ENCODE measurements around the gene P4HA2. TPM values are rescaled to one million over a fixed set of nuclear protein-coding genes. Genes with fewer than 3 reads are reported as not detected.
A peak's percentile ranks its signal among the peaks of the same experiment; 100 is the strongest.

Gene P4HA2
- total RNA-seq, 1 donor from 2014 or later, result 75.7 TPM

GRCh38 chr5:132238901-132239500 lies 11.3 kb upstream of the P4HA2 start:
- Histone ChIP-seq H3K27me3 (ENCODE audit: low read depth) (no peaks in the 10 kb centered on the region), H3K27ac (no peak overlapping the region), H3K4me1 (no peaks in the 10 kb centered on the region), H3K4me3 (no peak overlapping the region), H3K9me3 (no peaks in the 10 kb centered on the region), H3K36me3 (no peaks in the 10 kb centered on the region)
- DNase-seq (no peak), ATAC-seq (no peak)
- TF ChIP-seq, protein P1, sequence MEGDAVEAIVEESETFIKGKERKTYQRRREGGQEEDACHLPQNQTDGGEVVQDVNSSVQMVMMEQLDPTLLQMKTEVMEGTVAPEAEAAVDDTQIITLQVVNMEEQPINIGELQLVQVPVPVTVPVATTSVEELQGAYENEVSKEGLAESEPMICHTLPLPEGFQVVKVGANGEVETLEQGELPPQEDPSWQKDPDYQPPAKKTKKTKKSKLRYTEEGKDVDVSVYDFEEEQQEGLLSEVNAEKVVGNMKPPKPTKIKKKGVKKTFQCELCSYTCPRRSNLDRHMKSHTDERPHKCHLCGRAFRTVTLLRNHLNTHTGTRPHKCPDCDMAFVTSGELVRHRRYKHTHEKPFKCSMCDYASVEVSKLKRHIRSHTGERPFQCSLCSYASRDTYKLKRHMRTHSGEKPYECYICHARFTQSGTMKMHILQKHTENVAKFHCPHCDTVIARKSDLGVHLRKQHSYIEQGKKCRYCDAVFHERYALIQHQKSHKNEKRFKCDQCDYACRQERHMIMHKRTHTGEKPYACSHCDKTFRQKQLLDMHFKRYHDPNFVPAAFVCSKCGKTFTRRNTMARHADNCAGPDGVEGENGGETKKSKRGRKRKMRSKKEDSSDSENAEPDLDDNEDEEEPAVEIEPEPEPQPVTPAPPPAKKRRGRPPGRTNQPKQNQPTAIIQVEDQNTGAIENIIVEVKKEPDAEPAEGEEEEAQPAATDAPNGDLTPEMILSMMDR (IDR thresholded peaks at IDR 0.05), result no peak
- intact Hi-C loops (cut with DNase I), result no loop called here

- ATAC-seq, result peak; percentile 78 to 83
- intact Hi-C loops (cut with DNase I), result no loop called here
- no peaks in the 10 kb centered on the region for H3K27me3 ChIP-seq (ENCODE audit: low read depth)
These were observed 10.6 kb upstream of the P4HA2 start for GRCh38 chr5:132238169-132238744.

GRCh38 chr5:132237670-132238069 lies 10.0 kb upstream of the P4HA2 start:
- no peaks in the 10 kb centered on the region for H3K27me3 ChIP-seq (ENCODE audit: low read depth)
- intact Hi-C loops (cut with DNase I), result no loop called here
- TF ChIP-seq, protein P1 (IDR thresholded peaks at IDR 0.05), result no peak
- no peaks in the 10 kb centered on the region for H3K4me1 ChIP-seq
- H3K9me3 ChIP-seq, result no peaks in the 10 kb centered on the region
- DNase-seq (no peak), ATAC-seq (no peak)
- no peaks in the 10 kb centered on the region for H3K36me3 ChIP-seq
- H3K27ac ChIP-seq, result no peak overlapping the region
- H3K4me3 ChIP-seq, result no peak overlapping the region

More at GRCh38 chr5:132238169-132238744, 10.6 kb upstream of the P4HA2 start:
- DNase-seq, result peak; percentile 71
- TF ChIP-seq, protein P1 (IDR thresholded peaks at IDR 0.05), result peak; percentile 83
- H3K4me3 ChIP-seq, result no peak overlapping the region
- no peak overlapping the region for H3K27ac ChIP-seq
- no peaks in the 10 kb centered on the region for H3K4me1 ChIP-seq
- no peaks in the 10 kb centered on the region for H3K36me3 ChIP-seq
- H3K9me3 ChIP-seq, result no peaks in the 10 kb centered on the region

DNA sequence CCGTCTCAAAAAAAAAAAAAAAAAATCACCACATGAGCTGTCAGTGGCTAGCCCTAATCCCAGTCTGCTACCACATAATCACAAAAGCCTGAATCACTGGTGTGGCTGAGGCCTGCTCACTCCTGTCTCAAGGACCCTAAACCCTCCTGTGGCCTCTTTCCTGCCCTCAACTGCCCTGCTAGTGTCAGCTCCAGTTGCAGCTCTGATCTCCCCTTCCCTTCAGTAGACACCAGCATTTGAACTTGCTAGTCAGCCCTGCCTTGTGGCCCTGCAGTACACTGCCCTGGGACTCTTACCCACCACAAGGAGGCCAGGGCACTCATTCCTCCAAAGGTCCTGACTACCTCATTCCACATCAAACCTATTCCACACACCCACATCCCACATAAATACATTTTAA lies 9.5 kb upstream of the P4HA2 start:
- Histone ChIP-seq H3K4me1 (no peaks in the 10 kb centered on the region), H3K36me3 (no peaks in the 10 kb centered on the region), H3K27me3 (ENCODE audit: low read depth) (no peaks in the 10 kb centered on the region), H3K4me3 (no peak overlapping the region), H3K9me3 (no peaks in the 10 kb centered on the region), H3K27ac (no peak overlapping the region)
- ATAC-seq (no peak), DNase-seq (no peak)
- intact Hi-C loops (cut with DNase I), result no loop called here
- TF ChIP-seq, protein P1 (IDR thresholded peaks at IDR 0.05), result no peak

GRCh38 chr5:132235340-132235739 lies 7.7 kb upstream of the P4HA2 start:
- TF ChIP-seq, protein P1 (IDR thresholded peaks at IDR 0.05), result no peak
- H3K4me3 ChIP-seq, result no peak overlapping the region
- no peak for ATAC-seq
- H3K27ac ChIP-seq, result no peak overlapping the region
- H3K9me3 ChIP-seq, result no peaks in the 10 kb centered on the region
- no peaks in the 10 kb centered on the region for H3K36me3 ChIP-seq
- no peaks in the 10 kb centered on the region for H3K4me1 ChIP-seq
- H3K27me3 ChIP-seq (ENCODE audit: low read depth), result no peaks in the 10 kb centered on the region
- no peak for DNase-seq
- intact Hi-C loops (cut with DNase I), result no loop called here

Measured in lower lobe of right lung (tissue), 2 donors.